AG04450 (cell line): Measurements from ENCODE around the gene KCNH1. TPM values are rescaled to one million over a fixed set of nuclear protein-coding genes. Genes with fewer than 3 reads are reported as not detected.

Source experiments
- CTCF ChIA-PET: fragments of 300-600, 350-600 bp; formaldehyde crosslinking; extraction: SDS; loops from one replicate; lab custom pipeline; 2022; ENCODE audit warnings: antibody characterized with exemption, inconsistent platforms; lab: Charles Lee
- POLR2A ChIA-PET: fragments of 350-600 bp; formaldehyde crosslinking; extraction: SDS; loops from one replicate; lab custom pipeline; 2021; ENCODE audit warnings: antibody characterized with exemption, inconsistent platforms; lab: Yijun Ruan, JAX
- DNase-seq: peaks from one replicate; pipeline ENCODE4 v3.0.0-alpha.2; 2011; ENCODE audit warnings: low read depth, low spot score
- H3K27ac ChIP-seq: one replicate; pipeline ENCODE4 v1.5.1; 2012; ENCODE audit warnings: low read depth, low read length, control low read depth
- H3K27me3 ChIP-seq: one replicate; pipeline ENCODE4 v1.6.0; 2012; ENCODE audit warnings: low read length; ENCODE audit not compliant: control insufficient read depth, insufficient read depth
- H3K4me3 ChIP-seq: 2 replicates; pipeline ENCODE4 v1.5.1; 2011; ENCODE audit warnings: mild to moderate bottlenecking, low read depth, low read length, control low read depth
- H3K9me3 ChIP-seq: 2 replicates; pipeline ENCODE4 v1.5.1; 2012; ENCODE audit warnings: low read length; ENCODE audit not compliant: control insufficient read depth, insufficient read depth
- CTCF ChIP-seq: IDR thresholded peaks from 2 replicates; pipeline ENCODE4 v1.5.1; 2011; ENCODE audit warnings: low read depth, low read length, control low read depth, inconsistent platforms
- polyA minus RNA-seq: library from RNA; depleted of rRNA, polyadenylated mRNA; stranded (reverse); fragments of >200 nt; gene quantifications from 2 replicates; pipeline ENCODE4 v1.2.3, GENCODE V29; 2011; rRNA and poly(A)+ RNA removed
- polyA plus RNA-seq: library from polyadenylated mRNA; depleted of rRNA; stranded (reverse); fragments of >200 nt; gene quantifications from 2 replicates; pipeline ENCODE4 v1.2.3, GENCODE V29; 2011; rRNA removed

Gene KCNH1, protein sequence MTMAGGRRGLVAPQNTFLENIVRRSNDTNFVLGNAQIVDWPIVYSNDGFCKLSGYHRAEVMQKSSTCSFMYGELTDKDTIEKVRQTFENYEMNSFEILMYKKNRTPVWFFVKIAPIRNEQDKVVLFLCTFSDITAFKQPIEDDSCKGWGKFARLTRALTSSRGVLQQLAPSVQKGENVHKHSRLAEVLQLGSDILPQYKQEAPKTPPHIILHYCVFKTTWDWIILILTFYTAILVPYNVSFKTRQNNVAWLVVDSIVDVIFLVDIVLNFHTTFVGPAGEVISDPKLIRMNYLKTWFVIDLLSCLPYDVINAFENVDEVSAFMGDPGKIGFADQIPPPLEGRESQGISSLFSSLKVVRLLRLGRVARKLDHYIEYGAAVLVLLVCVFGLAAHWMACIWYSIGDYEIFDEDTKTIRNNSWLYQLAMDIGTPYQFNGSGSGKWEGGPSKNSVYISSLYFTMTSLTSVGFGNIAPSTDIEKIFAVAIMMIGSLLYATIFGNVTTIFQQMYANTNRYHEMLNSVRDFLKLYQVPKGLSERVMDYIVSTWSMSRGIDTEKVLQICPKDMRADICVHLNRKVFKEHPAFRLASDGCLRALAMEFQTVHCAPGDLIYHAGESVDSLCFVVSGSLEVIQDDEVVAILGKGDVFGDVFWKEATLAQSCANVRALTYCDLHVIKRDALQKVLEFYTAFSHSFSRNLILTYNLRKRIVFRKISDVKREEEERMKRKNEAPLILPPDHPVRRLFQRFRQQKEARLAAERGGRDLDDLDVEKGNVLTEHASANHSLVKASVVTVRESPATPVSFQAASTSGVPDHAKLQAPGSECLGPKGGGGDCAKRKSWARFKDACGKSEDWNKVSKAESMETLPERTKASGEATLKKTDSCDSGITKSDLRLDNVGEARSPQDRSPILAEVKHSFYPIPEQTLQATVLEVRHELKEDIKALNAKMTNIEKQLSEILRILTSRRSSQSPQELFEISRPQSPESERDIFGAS
- 0.31 and 0.62 TPM in 2 replicates for polyA plus RNA-seq
- polyA minus RNA-seq: 2.2 and 3.7 TPM in 2 replicates

DNA sequence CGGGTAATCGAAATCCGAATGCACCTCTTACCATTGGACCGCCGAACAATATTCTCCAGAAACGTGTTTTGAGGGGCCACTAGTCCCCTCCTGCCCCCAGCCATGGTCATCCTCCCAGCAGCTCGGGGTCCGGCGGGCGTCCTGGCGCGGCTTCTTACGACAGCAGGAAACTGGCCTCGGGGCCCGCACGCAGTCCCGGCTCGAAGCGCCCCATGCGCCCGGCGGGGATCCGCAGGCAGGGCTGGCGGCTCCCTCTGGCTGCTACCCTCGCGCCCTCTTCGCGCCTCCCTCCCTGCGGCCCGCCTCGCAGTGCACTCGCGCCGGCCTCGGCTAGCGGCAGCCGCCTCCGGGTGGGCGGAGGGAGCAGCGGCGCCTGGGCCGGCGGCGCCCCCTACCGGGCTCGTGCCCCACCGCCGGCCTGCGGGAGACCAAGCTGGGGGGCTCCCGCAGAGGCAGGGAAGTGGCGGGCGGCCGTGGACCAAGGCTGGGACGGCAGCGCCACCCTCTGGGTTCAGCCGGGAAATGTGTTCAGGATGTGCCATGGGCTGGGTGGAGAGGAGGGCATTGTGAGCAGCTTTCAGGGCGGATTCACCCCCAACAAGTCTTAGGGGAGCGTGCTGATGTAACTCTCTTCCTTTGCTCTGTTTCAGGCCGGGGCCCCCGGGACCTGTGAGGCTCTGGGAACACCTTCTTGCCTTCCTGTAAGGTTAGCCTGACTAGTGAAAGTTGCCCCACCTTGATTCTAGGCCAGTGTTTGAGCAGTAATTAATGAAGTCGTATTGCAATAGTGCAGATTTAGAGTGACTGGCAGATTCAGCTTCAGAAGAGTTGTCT is at the start of gene KCNH1:
KCNH1 (minus strand) TSS at position 313 of the 834 bp plus-strand sequence; CDS start at position 110, 203 bp downstream.
- H3K27me3 ChIP-seq: peaks cover 17% of the 10 kb centered on the region
- H3K27ac ChIP-seq: no peak within 1 kb of the TSS
- CTCF ChIA-PET: interaction anchor here (0.5 to 9.8 kb wide), 77 partner anchors 9 to 1856 kb away, joined by 3 to 258 read pairs (median 4); no protein-coding TSS in a partner anchor
- POLR2A ChIA-PET: interaction anchor here (0.5 to 1.3 kb wide), 3 partner anchors 257 to 695 kb away, joined by 3 to 6 read pairs (median 4); no protein-coding TSS in a partner anchor
- peak within 1 kb of the TSS; percentile 58 for H3K4me3 ChIP-seq
- peak; percentile 73 for TF ChIP-seq CTCF
- DNase-seq: peak; percentile 26
- no peaks in the 10 kb centered on the region; the same call in 1 of the 2 replicates for H3K9me3 ChIP-seq

- no peak overlapping the region for H3K4me3 ChIP-seq
- no peak for TF ChIP-seq CTCF
- H3K27me3 ChIP-seq: no peaks in the 10 kb centered on the region
- H3K27ac ChIP-seq: no peak overlapping the region
- no peaks in the 10 kb centered on the region for H3K9me3 ChIP-seq
- POLR2A ChIA-PET: no interaction called here
- no peak for DNase-seq
- CTCF ChIA-PET: no interaction called here
These were observed 48.8 kb upstream of the KCNH1 start for GRCh38 chr1:211182746-211183145.

DNA sequence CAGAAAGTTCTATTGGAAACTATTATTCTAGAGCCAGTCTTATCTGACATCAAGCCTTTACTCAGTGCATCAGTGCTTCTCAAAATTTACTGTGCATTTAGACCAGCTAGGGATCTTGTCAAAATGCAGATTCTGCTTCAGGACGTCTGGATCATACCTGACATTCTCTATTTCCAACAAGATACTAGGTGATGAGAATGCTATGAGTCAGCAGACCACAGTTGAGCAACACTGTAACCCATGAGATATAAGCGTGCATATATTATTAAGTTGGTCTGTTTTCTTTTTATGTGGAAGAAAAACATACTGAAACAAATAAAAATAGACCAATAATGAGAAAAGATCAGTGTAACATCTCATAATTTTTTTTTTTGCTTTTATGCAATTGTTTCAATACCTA is 40.4 kb upstream of the KCNH1 start:
- TF ChIP-seq CTCF: no peak
- Histone ChIP-seq H3K27me3 (no peaks in the 10 kb centered on the region), H3K27ac (no peak overlapping the region), H3K9me3 (no peaks in the 10 kb centered on the region), H3K4me3 (no peak overlapping the region)
- DNase-seq: no peak
- CTCF ChIA-PET: no interaction called here
- POLR2A ChIA-PET: no interaction called here

GRCh38 chr1:211172657-211173056 is 38.7 kb upstream of the KCNH1 start:
- H3K4me3 ChIP-seq: no peak overlapping the region
- no peaks in the 10 kb centered on the region for H3K9me3 ChIP-seq
- ChIA-PET CTCF (no interaction called here), POLR2A (no interaction called here)
- no peak overlapping the region for H3K27ac ChIP-seq
- TF ChIP-seq CTCF: no peak
- DNase-seq: no peak
- H3K27me3 ChIP-seq: no peaks in the 10 kb centered on the region
